GM19239 (cell line): Measurements from ENCODE around the gene SMYD4.
"Not testable (repeated sequence)": the region's sequence is repeated elsewhere in the genome, so short reads cannot be mapped to it uniquely, and the experiment has no call there.

Experiments used
- DNase-seq: peaks from one replicate; pipeline ENCODE4 v3.0.0; 2011; ENCODE audit warnings: low spot score; ENCODE audit not compliant: insufficient read length
- FAIRE-seq: peaks from 2 replicates; lab custom pipeline; 2011; peaks lifted over from hg19 to GRCh38; lab: Jason Lieb, UNC

SMYD4 gene

GRCh38 chr17:1785930-1786329 is 43.8 kb downstream of the SMYD4 start:
- no peak for FAIRE-seq
- no peak for DNase-seq

GRCh38 chr17:1783834-1784611 is 45.7 kb downstream of the SMYD4 start:
- FAIRE-seq (peak; percentile 47), DNase-seq (no peak)

GRCh38 chr17:1783271-1783670 is 46.4 kb downstream of the SMYD4 start:
- FAIRE-seq (no peak), DNase-seq (no peak)

- FAIRE-seq (no peak), DNase-seq (no peak)
Measured at GRCh38 chr17:1782171-1782567, 47.5 kb downstream of the SMYD4 start.

DNA sequence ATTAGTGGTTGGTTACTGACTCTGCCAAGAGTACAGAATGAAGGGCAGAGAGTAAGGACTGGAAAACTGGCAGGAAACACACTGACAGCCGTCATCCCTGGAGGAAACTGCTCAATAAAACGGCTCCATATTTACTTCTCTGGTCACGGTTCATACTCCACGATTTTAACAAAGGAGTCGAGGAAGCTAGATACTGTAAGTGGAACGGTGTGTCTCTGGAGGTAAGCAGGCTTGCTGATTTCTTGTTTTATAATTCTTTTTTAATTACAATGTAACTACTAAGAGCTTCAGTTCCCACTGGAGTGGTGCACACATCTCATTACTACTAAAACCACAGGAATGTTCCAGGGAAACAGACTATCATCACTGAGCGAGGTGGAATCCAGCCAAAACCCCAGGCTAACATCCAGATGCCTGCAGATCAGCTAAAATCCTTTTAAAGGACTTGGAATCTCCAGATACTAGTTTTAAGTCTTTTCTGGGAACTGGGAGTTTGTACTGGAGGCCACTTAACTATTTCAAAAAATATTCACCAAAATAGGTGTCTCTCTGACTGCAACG is 50.1 kb downstream of the SMYD4 start:
- FAIRE-seq (no peak), DNase-seq (no peak)

DNA sequence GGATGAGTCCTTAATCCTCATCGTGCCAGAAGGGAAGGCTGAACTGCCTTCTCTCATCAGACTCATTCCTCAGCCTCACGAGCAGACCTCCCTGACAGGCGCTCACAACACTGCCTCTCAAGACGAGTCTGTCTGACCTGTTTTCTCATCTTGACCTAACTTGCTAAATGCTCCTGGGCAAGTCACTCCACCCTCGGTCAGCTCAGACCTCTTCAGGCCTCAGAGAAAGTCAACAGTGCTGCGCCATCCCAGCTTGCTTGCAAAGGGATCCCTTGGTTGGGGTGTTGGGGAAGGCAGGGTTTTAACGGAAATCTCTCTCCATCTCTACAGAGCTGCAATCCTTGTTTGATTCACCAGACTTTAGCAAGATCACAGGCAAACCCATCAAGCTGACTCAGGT is 52.8 kb downstream of the SMYD4 start:
- no peak for FAIRE-seq

DNA sequence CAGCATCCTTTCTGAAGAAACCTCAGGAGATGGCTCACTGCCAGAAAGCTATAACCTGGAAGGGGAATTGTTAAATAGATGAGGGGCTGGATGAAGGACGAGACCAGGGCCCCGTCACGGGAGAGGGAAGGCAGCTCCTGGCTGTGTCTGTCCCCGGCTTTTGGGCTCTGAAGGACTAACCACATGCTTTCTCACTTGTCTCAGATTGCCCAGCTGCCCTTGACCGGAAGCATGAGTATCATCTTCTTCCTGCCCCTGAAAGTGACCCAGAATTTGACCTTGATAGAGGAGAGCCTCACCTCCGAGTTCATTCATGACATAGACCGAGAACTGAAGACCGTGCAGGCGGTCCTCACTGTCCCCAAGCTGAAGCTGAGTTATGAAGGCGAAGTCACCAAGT is 53.4 kb downstream of the SMYD4 start:
- no peak for FAIRE-seq
- no peak for DNase-seq

More for the DNA sequence above, 52.8 kb downstream of the SMYD4 start:
- no peak for DNase-seq

DNA sequence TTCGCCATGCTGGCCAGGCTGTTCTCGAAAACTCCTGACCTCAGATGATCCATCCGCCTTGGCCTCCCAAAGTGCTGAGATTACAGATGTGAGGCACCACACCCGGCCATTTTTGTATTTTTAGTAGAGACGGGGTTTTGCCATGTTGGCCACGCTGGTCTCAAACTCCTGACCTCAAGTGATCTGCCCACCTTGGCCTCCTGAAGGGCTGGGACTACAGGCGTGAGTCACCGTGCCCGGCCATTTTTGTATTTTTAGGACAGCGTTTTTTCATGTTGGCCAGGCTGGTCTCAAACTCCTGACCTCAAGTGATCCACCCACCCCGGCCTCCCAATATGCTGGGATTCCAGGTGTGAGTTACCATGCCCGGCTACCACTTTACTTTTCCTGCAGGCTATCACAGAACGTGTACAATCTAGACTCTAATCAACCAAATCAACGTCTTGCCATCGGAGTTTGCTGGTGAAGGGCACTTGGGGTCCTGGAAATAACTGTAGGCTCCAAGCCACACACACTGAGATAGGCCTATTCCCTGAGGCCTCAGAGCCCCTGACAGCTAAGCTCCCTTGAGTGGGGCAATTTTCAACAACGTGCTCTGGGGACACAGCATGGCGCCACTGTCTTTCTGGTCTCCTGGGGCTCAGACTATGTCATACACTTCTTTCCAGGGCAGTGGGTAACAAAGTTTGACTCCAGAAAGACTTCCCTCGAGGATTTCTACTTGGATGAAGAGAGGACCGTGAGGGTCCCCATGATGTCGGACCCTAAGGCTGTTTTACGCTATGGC is 55.1 kb downstream of the SMYD4 start:
- no peak for DNase-seq
- no peak for FAIRE-seq

- no peak for FAIRE-seq
- no peak for DNase-seq
Measured at GRCh38 chr17:1773696-1774181, 56.0 kb downstream of the SMYD4 start.

DNA sequence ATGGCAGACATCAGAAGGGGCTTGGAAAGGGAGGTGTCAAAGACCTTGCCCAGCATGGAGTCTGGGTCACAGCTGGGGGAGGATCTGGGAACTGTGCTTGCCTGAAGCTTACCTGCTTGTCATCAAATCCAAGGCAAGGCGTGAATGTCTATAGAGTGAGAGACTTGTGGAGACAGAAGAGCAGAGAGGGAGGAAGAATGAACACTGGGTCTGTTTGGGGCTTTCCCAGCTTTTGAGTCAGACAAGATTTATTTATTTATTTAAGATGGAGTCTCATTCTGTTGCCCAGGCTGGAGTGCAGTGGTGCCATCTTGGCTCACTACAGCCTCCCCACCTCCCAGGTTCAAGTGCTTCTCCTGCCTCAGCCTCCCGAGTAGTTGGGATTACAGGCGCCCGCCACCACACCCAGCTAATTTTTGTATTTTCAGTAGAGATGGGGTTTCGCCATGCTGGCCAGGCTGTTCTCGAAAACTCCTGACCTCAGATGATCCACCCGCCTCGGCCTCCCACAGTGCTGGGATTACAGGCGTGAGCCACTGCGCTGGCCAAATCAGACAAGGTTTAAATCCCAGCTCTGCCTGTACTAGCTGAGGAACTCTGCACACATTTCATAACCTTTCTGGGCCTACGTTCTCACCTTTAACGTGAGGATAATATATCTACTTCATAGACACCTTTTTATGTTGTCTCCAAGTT is 56.6 kb downstream of the SMYD4 start:
- FAIRE-seq, DNase-seq: not testable (repeated sequence)

DNA sequence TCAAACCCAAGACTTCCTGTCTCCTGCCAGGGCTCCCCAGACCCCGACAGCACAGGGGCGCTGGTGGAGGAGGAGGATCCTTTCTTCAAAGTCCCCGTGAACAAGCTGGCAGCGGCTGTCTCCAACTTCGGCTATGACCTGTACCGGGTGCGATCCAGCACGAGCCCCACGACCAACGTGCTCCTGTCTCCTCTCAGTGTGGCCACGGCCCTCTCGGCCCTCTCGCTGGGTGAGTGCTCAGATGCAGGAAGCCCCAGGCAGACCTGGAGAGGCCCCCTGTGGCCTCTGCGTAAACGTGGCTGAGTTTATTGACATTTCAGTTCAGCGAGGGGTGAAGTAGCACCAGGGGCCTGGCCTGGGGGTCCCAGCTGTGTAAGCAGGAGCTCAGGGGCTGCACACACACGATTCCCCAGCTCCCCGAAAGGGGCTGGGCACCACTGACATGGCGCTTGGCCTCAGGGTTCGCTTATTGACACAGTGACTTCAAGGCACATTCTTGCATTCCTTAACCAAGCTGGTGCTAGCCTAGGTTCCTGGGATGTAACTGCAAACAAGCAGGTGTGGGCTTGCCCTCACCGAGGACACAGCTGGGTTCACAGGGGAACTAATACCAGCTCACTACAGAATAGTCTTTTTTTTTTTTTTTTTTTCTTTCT is 59.8 kb downstream of the SMYD4 start:
- no peak for FAIRE-seq
- no peak for DNase-seq

- no peak for FAIRE-seq
- DNase-seq = no peak
Measured at GRCh38 chr17:1767358-1767757, 62.3 kb downstream of the SMYD4 start.

- FAIRE-seq (no peak), DNase-seq (no peak)
Measured at GRCh38 chr17:1766382-1767135, 63.1 kb downstream of the SMYD4 start.

GRCh38 chr17:1765576-1765975 is 64.1 kb downstream of the SMYD4 start:
- DNase-seq (no peak), FAIRE-seq (no peak)

DNA sequence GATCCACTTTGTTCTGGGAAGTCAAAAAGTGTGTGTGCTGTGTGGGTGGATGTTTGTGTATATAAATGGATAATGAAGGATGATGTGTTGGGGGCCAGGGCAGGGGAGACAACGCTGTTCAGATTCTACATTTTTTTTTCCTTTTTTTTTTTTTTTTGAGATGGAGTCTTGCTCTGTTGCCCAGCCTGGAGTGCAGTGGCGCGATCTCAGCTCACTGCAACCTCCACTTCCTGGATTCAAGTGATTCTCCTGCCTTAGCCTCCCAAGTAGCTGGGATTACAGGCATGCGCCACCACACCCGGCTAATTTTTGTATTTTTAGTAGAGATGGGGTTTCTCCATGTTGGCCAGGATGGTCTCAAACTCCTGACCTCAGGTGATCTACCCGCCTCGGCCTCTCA is 65.0 kb downstream of the SMYD4 start:
- FAIRE-seq, DNase-seq: not testable (repeated sequence)

GRCh38 chr17:1764284-1764683 is 65.4 kb downstream of the SMYD4 start:
- DNase-seq (peak; percentile 49), FAIRE-seq (peak; percentile 90)

DNA sequence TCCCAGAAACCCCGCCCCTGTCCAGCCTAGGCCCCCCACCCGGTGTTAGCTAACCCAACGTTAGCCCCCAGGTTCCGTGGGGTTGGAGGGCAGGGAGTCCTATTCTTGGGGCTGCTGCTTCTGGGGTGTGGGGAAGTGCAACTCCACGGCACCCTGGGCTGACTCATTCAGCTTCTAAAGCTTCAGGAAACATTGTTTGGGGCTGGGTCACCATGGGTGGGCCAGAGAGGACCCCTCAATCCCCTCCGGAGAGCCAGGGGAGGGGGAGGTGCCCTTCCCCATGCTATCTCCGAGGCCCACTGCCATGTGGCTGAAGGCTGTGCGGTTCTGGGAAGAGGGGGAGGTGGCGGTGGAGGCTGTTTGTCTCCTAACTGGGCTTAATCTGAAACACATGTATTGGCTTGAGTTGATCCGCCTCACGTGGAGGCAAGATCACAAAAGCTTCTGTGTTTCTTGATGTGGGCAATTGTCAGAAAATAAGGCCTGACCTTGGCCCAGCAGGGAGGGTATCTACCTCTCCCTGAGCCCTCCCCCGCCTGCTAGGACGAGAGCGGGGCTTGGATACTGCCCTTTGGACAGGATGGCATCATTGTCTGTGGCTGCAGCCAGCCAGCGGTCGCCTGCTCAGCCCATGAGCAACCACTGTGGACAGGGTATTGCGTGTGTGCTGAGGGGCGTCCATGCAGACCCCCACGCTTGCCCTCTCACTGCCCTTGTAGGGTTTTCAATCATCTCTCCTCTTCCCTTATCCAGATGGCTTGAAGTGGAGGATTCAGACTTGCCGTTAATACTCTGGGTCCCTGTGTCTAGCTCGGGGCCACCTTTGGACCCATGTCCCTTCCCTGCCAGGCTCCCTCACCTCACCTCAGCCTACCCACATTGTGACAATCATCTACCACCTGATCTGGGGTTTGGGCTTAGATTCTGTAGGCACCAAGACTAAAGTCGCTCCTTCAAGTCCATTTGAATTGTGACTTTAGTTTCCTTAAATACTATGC is 66.5 kb downstream of the SMYD4 start:
- no peak for FAIRE-seq
- no peak for DNase-seq
